Osteocyte (in vitro differentiated cells): ENCODE data around the gene TNPO2. TPM values are rescaled to one million over a fixed set of nuclear protein-coding genes. Genes with fewer than 3 reads are reported as not detected.

Experiments used
- DNase-seq: peaks from one replicate; pipeline ENCODE4 v3.0.0; 2021; ENCODE audit warnings: mixed read lengths; ENCODE audit not compliant: unreplicated experiment; ENCODE audit errors: extremely low spot score
- H3K27ac Mint-ChIP-seq: one replicate; pipeline ENCODE4 v1.8.0; 2021; ENCODE audit warnings: mild to moderate bottlenecking, mixed read lengths; ENCODE audit not compliant: unreplicated experiment
- H3K27me3 Mint-ChIP-seq: one replicate; pipeline ENCODE4 v1.8.0; 2021; ENCODE audit warnings: mixed read lengths; ENCODE audit not compliant: unreplicated experiment
- H3K36me3 Mint-ChIP-seq: one replicate; pipeline ENCODE4 v1.8.0; 2021; ENCODE audit warnings: mixed read lengths; ENCODE audit not compliant: unreplicated experiment
- H3K4me1 Mint-ChIP-seq: one replicate; pipeline ENCODE4 v1.8.0; 2021; ENCODE audit warnings: mixed read lengths; ENCODE audit not compliant: unreplicated experiment
- H3K4me3 Mint-ChIP-seq: one replicate; pipeline ENCODE4 v1.8.0; 2021; ENCODE audit warnings: mild to moderate bottlenecking, moderate library complexity, mixed read lengths; ENCODE audit not compliant: unreplicated experiment
- H3K9me3 Mint-ChIP-seq: one replicate; pipeline ENCODE4 v1.8.0; 2021; ENCODE audit warnings: mixed read lengths; ENCODE audit not compliant: unreplicated experiment
- total RNA-seq: library from RNA; stranded (reverse); gene quantifications from 2 replicates; pipeline ENCODE4 v1.2.1, GENCODE V29; 2021
- TF ChIP-seq, protein P1 (sequence below): fragments of 200-600 bp; sonication (generic); IDR thresholded peaks from 2 replicates; pipeline ENCODE4 v1.5.0; 2021; ENCODE audit warnings: antibody characterized with exemption, mild to moderate bottlenecking, moderate library complexity

The TNPO2 gene
- total RNA-seq, 1 donor from 2014 or later, result 93.3 TPM

- H3K9me3 Mint-ChIP-seq, result no peaks in the 10 kb centered on the region
- H3K27me3 Mint-ChIP-seq, result no peaks in the 10 kb centered on the region
- H3K4me3 Mint-ChIP-seq, result peak overlapping the region; percentile 91
- peaks cover 9% of the 10 kb centered on the region for H3K36me3 Mint-ChIP-seq
- DNase-seq, result no peak
- peaks cover 5% of the 10 kb centered on the region for H3K4me1 Mint-ChIP-seq
- TF ChIP-seq, protein P1, sequence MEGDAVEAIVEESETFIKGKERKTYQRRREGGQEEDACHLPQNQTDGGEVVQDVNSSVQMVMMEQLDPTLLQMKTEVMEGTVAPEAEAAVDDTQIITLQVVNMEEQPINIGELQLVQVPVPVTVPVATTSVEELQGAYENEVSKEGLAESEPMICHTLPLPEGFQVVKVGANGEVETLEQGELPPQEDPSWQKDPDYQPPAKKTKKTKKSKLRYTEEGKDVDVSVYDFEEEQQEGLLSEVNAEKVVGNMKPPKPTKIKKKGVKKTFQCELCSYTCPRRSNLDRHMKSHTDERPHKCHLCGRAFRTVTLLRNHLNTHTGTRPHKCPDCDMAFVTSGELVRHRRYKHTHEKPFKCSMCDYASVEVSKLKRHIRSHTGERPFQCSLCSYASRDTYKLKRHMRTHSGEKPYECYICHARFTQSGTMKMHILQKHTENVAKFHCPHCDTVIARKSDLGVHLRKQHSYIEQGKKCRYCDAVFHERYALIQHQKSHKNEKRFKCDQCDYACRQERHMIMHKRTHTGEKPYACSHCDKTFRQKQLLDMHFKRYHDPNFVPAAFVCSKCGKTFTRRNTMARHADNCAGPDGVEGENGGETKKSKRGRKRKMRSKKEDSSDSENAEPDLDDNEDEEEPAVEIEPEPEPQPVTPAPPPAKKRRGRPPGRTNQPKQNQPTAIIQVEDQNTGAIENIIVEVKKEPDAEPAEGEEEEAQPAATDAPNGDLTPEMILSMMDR, result no peak
- H3K27ac Mint-ChIP-seq, result no peak overlapping the region
These were observed 28.2 kb downstream of the TNPO2 start for GRCh38 chr19:12695514-12695913.

DNA sequence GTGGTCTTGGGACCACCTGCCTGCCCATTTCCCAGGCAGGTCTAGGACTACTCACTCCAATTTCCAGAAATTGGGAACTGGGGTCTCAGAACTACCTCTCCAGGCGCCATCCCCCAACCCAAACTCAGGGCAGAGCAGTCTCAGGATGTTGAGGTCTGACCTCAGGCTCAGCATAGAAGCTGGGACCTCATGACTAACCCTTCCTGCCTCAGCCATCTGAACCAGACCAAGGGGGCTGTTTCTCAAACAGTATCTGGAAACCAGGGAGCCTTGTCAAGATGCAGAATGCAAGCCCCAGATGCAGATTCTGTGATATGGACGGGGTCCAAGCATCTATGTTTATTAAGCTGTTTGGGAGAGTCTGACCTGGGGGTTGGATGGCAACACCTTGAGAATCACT, 28.6 kb downstream of the TNPO2 start:
- TF ChIP-seq, protein P1, result no peak
- H3K36me3 Mint-ChIP-seq, result peaks cover 9% of the 10 kb centered on the region
- H3K27ac Mint-ChIP-seq, result no peak overlapping the region
- H3K27me3 Mint-ChIP-seq, result no peaks in the 10 kb centered on the region
- no peak for DNase-seq
- peak overlapping the region; percentile 91 for H3K4me3 Mint-ChIP-seq
- peaks cover 5% of the 10 kb centered on the region for H3K4me1 Mint-ChIP-seq
- H3K9me3 Mint-ChIP-seq, result no peaks in the 10 kb centered on the region

- Mint-ChIP-seq H3K9me3 (no peaks in the 10 kb centered on the region), H3K4me1 (peaks cover 5% of the 10 kb centered on the region), H3K4me3 (no peak overlapping the region), H3K27ac (no peak overlapping the region), H3K27me3 (no peaks in the 10 kb centered on the region), H3K36me3 (peaks cover 8% of the 10 kb centered on the region)
- TF ChIP-seq, protein P1, result no peak
- DNase-seq, result no peak
These were observed 29.1 kb downstream of the TNPO2 start for GRCh38 chr19:12694641-12695040.

- Mint-ChIP-seq H3K36me3 (no peaks in the 10 kb centered on the region), H3K27me3 (no peaks in the 10 kb centered on the region), H3K4me3 (no peak overlapping the region), H3K27ac (no peak overlapping the region), H3K9me3 (no peaks in the 10 kb centered on the region), H3K4me1 (peaks cover 5% of the 10 kb centered on the region)
- no peak for DNase-seq
- TF ChIP-seq, protein P1, result no peak
These were observed 30.8 kb downstream of the TNPO2 start for GRCh38 chr19:12692960-12693359.

- DNase-seq, result no peak
- no peaks in the 10 kb centered on the region for H3K36me3 Mint-ChIP-seq
- H3K27ac Mint-ChIP-seq, result no peak overlapping the region
- TF ChIP-seq, protein P1, result no peak
- H3K4me1 Mint-ChIP-seq, result no peaks in the 10 kb centered on the region
- no peak overlapping the region for H3K4me3 Mint-ChIP-seq
- H3K27me3 Mint-ChIP-seq, result no peaks in the 10 kb centered on the region
- H3K9me3 Mint-ChIP-seq, result no peaks in the 10 kb centered on the region
These were observed 34.0 kb downstream of the TNPO2 start for GRCh38 chr19:12689581-12690216.
